H1 (cell line): ENCODE results near the gene GNAI2. TPM values are rescaled to one million over a fixed set of nuclear protein-coding genes. Genes with fewer than 3 reads are reported as not detected.

Experiments
- CTCF ChIA-PET: fragments of 300-600 bp; sonication (Branson Sonifier 250); formaldehyde crosslinking; loops from one replicate; lab custom pipeline; 2021; ENCODE audit not compliant: partially characterized antibody; lab: Charles Lee
- POLR2A ChIA-PET: fragments of 300-600 bp; sonication (Branson Sonifier 250); formaldehyde crosslinking; loops from one replicate; lab custom pipeline; 2021; ENCODE audit warnings: inconsistent platforms; ENCODE audit not compliant: partially characterized antibody; lab: Charles Lee
- DNase-seq, 2 experiments: peaks; one replicate each; pipeline versions ENCODE4 v3.0.0 to v3.0.0-alpha.2; 2010 to 2022; ENCODE audit warnings: low spot score in 2 of 2, low read depth in 1 of 2, mixed read lengths in 1 of 2
- FAIRE-seq: peaks from 2 replicates; lab custom pipeline; 2011; peaks lifted over from hg19 to GRCh38; lab: Jason Lieb, UNC
- H2AFZ ChIP-seq: 2 replicates; pipeline ENCODE4 v1.8.1; 2012; ENCODE audit warnings: low read length, inconsistent platforms
- H2AK5ac ChIP-seq: 2 replicates; pipeline ENCODE4 v1.6.1; 2013; ENCODE audit warnings: low read depth, low read length
- H2BK120ac ChIP-seq: replicated peaks from 2 replicates; pipeline ENCODE3; 2013; ENCODE audit warnings: low read depth, low read length, inconsistent platforms
- H2BK12ac ChIP-seq: 2 replicates; pipeline ENCODE4 v1.6.1; 2013; ENCODE audit warnings: low read depth, low read length
- H2BK15ac ChIP-seq: 2 replicates; pipeline ENCODE4 v1.6.1; 2013; ENCODE audit warnings: low read length
- H2BK20ac ChIP-seq: 2 replicates; pipeline ENCODE4 v1.6.1; 2013; ENCODE audit warnings: low read length
- H2BK5ac ChIP-seq: 2 replicates; pipeline ENCODE4 v1.6.1; 2013; ENCODE audit warnings: low read depth, low read length
- H3K14ac ChIP-seq: 2 replicates; pipeline ENCODE4 v1.6.1; 2013; ENCODE audit warnings: inconsistent platforms; ENCODE audit not compliant: insufficient read length
- H3K18ac ChIP-seq: 2 replicates; pipeline ENCODE4 v1.6.1; 2013; ENCODE audit warnings: low read length; ENCODE audit errors: extremely low read depth
- H3K23ac ChIP-seq: 2 replicates; pipeline ENCODE4 v1.6.1; 2013; ENCODE audit warnings: inconsistent platforms; ENCODE audit not compliant: insufficient read length
- H3K23me2 ChIP-seq: 2 replicates; pipeline ENCODE4 v1.6.1; 2013; ENCODE audit warnings: low read depth, low read length
- H3K27ac ChIP-seq: 2 replicates; pipeline ENCODE4 v1.6.1; 2011; ENCODE audit warnings: low read depth, low read length, inconsistent platforms
- H3K27me3 ChIP-seq, 4 experiments: replicated peaks in 1 of 4; 1 replicate in 1 of 4; 2 replicates in 3 of 4; pipeline versions ENCODE4 v1.6.1 to v1.8.1; 2011 to 2013; ENCODE audit warnings: low read length in 3 of 4, mild to moderate bottlenecking in 3 of 4, inconsistent platforms in 2 of 4, mixed read lengths in 2 of 4, moderate library complexity in 1 of 4; ENCODE audit not compliant: control insufficient read depth in 3 of 4, insufficient read depth in 3 of 4; ENCODE audit errors: extremely low read depth in 1 of 4
- H3K36me3 ChIP-seq, 4 experiments: 2 replicates each; pipeline versions ENCODE4 v1.6.1 to v1.8.1; 2011 to 2013; ENCODE audit warnings: mild to moderate bottlenecking in 4 of 4, low read length in 3 of 4, moderate library complexity in 2 of 4, control low read depth in 1 of 4, inconsistent platforms in 1 of 4; ENCODE audit not compliant: insufficient read depth in 4 of 4, control insufficient read depth in 2 of 4
- H3K4ac ChIP-seq: replicated peaks from 2 replicates; pipeline ENCODE3; 2013; ENCODE audit warnings: low read length, low read depth, mixed read lengths, inconsistent platforms; ENCODE audit not compliant: insufficient read length
- H3K4me1 ChIP-seq, 4 experiments: replicated peaks in 1 of 4; 1 replicate in 1 of 4; 2 replicates in 3 of 4; pipeline versions ENCODE4 v1.6.1 to v1.8.1; 2011 to 2013; ENCODE audit warnings: low read length in 3 of 4, inconsistent platforms in 2 of 4, mixed read lengths in 1 of 4; ENCODE audit not compliant: insufficient read depth in 4 of 4, control insufficient read depth in 3 of 4
- H3K4me2 ChIP-seq, 2 experiments: 2 replicates each; pipeline versions ENCODE4 v1.6.1 to v1.8.1; 2011 to 2013; ENCODE audit warnings: low read depth in 2 of 2, low read length in 2 of 2, control low read depth in 1 of 2, inconsistent platforms in 1 of 2, mild to moderate bottlenecking in 1 of 2; ENCODE audit not compliant: insufficient read depth in 1 of 2
- H3K4me3 ChIP-seq, 4 experiments: fragments of 200-600, 300-600 bp in 1 of 4; sonication (generic), shearing (Covaris generic), sonication (Bioruptor Twin) in 1 of 4; 2 replicates each; pipeline versions ENCODE4 v1.5.1 to v1.8.1; 2011 to 2016; ENCODE audit warnings: low read length in 4 of 4, low read depth in 3 of 4, control low read depth in 2 of 4, inconsistent platforms in 2 of 4, mild to moderate bottlenecking in 2 of 4, mixed read lengths in 1 of 4, moderate library complexity in 1 of 4; ENCODE audit not compliant: insufficient read depth in 2 of 4; ENCODE audit errors: extremely low read depth in 1 of 4
- H3K56ac ChIP-seq: replicated peaks from 2 replicates; pipeline ENCODE3; 2013; ENCODE audit warnings: low read depth, mild to moderate bottlenecking, mixed read lengths, low read length, inconsistent platforms; ENCODE audit not compliant: insufficient read length
- H3K79me1 ChIP-seq: 2 replicates; pipeline ENCODE4 v1.6.1; 2013; ENCODE audit warnings: low read depth, low read length, control low read depth
- H3K79me2 ChIP-seq, 2 experiments: 2 replicates each; pipeline versions ENCODE4 v1.6.1 to v1.8.1; 2012 to 2013; ENCODE audit warnings: low read length in 2 of 2, mild to moderate bottlenecking in 2 of 2, inconsistent platforms in 1 of 2; ENCODE audit not compliant: insufficient read depth in 2 of 2, control insufficient read depth in 1 of 2
- H3K9ac ChIP-seq, 4 experiments: replicated peaks in 1 of 4; 1 replicate in 1 of 4; 2 replicates in 3 of 4; pipeline versions ENCODE4 v1.6.1 to v1.8.1; 2011 to 2013; ENCODE audit warnings: low read depth in 3 of 4, low read length in 3 of 4, control low read depth in 2 of 4, mild to moderate bottlenecking in 2 of 4, moderate library complexity in 2 of 4, inconsistent platforms in 1 of 4; ENCODE audit errors: extremely low read depth in 1 of 4
- H3K9me3 ChIP-seq, 2 experiments: 2 replicates each; pipeline versions ENCODE4 v1.6.1 to v1.8.1; 2012 to 2013; ENCODE audit warnings: mild to moderate bottlenecking in 2 of 2, moderate library complexity in 2 of 2, control low read depth in 1 of 2, inconsistent platforms in 1 of 2, low read depth in 1 of 2, low read length in 1 of 2, mixed read lengths in 1 of 2; ENCODE audit not compliant: insufficient read depth in 2 of 2
- H4K20me1 ChIP-seq, 2 experiments: replicated peaks in 1 of 2; 2 replicates each; pipeline versions ENCODE3 to v1.8.1; 2011 to 2013; ENCODE audit warnings: inconsistent platforms in 2 of 2, low read length in 2 of 2, mild to moderate bottlenecking in 1 of 2; ENCODE audit not compliant: insufficient read depth in 2 of 2, control insufficient read depth in 1 of 2
- H4K5ac ChIP-seq: 2 replicates; pipeline ENCODE4 v1.6.1; 2013; ENCODE audit warnings: low read length, low read depth, mixed read lengths, inconsistent platforms; ENCODE audit not compliant: insufficient read length
- H4K8ac ChIP-seq: 2 replicates; pipeline ENCODE4 v1.8.0; 2013; ENCODE audit warnings: mild to moderate bottlenecking, moderate library complexity, low read length, inconsistent platforms; ENCODE audit not compliant: insufficient read depth; ENCODE audit errors: extremely low read depth
- H4K91ac ChIP-seq: replicated peaks from 2 replicates; pipeline ENCODE3; 2013; ENCODE audit warnings: low read length, mixed read lengths, inconsistent platforms; ENCODE audit not compliant: insufficient read length
- CHD2 ChIP-seq: IDR thresholded peaks from 2 replicates; pipeline ENCODE4 v1.6.1; 2012; ENCODE audit warnings: low read length, improper control_type of control experiment
- CREB1 ChIP-seq: IDR thresholded peaks from 2 replicates; pipeline ENCODE4 v1.6.1; 2012; ENCODE audit warnings: inconsistent platforms
- FOSL1 ChIP-seq: IDR thresholded peaks from 2 replicates; pipeline ENCODE4 v1.6.1; 2011; ENCODE audit warnings: mild to moderate bottlenecking, low read depth, low read length, moderate library complexity; ENCODE audit not compliant: insufficient read depth
- HDAC6 ChIP-seq: IDR thresholded peaks from one replicate; pipeline ENCODE4 v1.7.1; 2012; ENCODE audit warnings: low read depth, mild to moderate bottlenecking, inconsistent platforms, low read length, moderate library complexity
- PHF8 ChIP-seq: fragments of 200-600 bp; sonication (generic); conservative IDR thresholded peaks from 2 replicates; pipeline ENCODE4 v1.7.1; 2012; ENCODE audit warnings: low read depth, mild to moderate bottlenecking, inconsistent platforms, low read length, moderate library complexity
- POLR2A ChIP-seq, 2 experiments: IDR thresholded peaks; 1 replicate in 1 of 2; 2 replicates in 1 of 2; pipeline ENCODE4 v1.6.1; 2011; ENCODE audit warnings: low read depth in 2 of 2, low read length in 2 of 2, mild to moderate bottlenecking in 2 of 2; ENCODE audit errors: control extremely low read depth in 1 of 2
- RFX5 ChIP-seq: IDR thresholded peaks from 2 replicates; pipeline ENCODE4 v1.6.1; 2011; ENCODE audit warnings: low read depth, low read length, improper control_type of control experiment, borderline replicate concordance
- SRF ChIP-seq: IDR thresholded peaks from 2 replicates; pipeline ENCODE4 v1.6.1; 2011; ENCODE audit warnings: mild to moderate bottlenecking, low read depth, low read length, moderate library complexity
- TAF1 ChIP-seq: IDR thresholded peaks from 2 replicates; pipeline ENCODE4 v1.6.1; 2011; ENCODE audit warnings: mild to moderate bottlenecking, low read depth, low read length
- TBP ChIP-seq: IDR thresholded peaks from 2 replicates; pipeline ENCODE4 v1.6.1; 2011; ENCODE audit warnings: low read depth, low read length, improper control_type of control experiment
- ZNF274 ChIP-seq: IDR thresholded peaks from 2 replicates; pipeline ENCODE4 v1.7.0; 2012; ENCODE audit warnings: low read length, borderline replicate concordance; ENCODE audit errors: extremely low read depth
- WGBS, 2 experiments: shearing (Covaris generic) in 1 of 2; methylation state at CpG; one replicate each; pipeline versions ENCODE4 v1.1.6 to v1.1.7; 2013 to 2015; ENCODE audit warnings: low lambda C conversion rate in 2 of 2, mixed read lengths in 2 of 2, inconsistent platforms in 1 of 2, low coverage in 1 of 2, missing lambda C conversion rate in 1 of 2; ENCODE audit not compliant: insufficient replicate concordance in 2 of 2, insufficient coverage in 1 of 2, insufficient read length in 1 of 2; ENCODE audit errors: extremely low coverage in 1 of 2, missing lambda C conversion rate in 1 of 2; 5-methylcytosine and 5-hydroxymethylcytosine counted together
- polyA plus RNA-seq, 7 experiments: library from polyadenylated mRNA; depleted of rRNA in 3 of 7; stranded (reverse) in 5 of 7; unstranded in 2 of 7; fragments of >200 nt in 5 of 7; fragments of 200-250 nt in 2 of 7; gene quantifications; 1 replicate in 5 of 7; 2 replicates in 1 of 7; 4 replicates in 1 of 7; pipeline versions ENCODE4 v1.2.1 to v1.2.3, GENCODE V29; 2011 to 2013; ENCODE audit warnings: missing spikeins in 2 of 7, mixed read lengths in 2 of 7
- total RNA-seq: library from RNA; stranded (reverse); fragmentation: NEBNext Ultra II Directional; extraction: Animal tissue kit (Norgen Biotek cat#: 25700); gene quantifications from 2 replicates; pipeline ENCODE4 v1.2.1, GENCODE V29; 2021
- TF ChIP-seq, protein P1 (sequence below): IDR thresholded peaks from 2 replicates; pipeline ENCODE4 v1.6.1; 2012; ENCODE audit warnings: low read length, inconsistent platforms
- TF ChIP-seq, protein P2 (sequence below): IDR thresholded peaks from 2 replicates; pipeline ENCODE4 v1.6.1; 2012; ENCODE audit warnings: inconsistent platforms

Gene GNAI2
- total and polyA plus RNA-seq, 2 of the 8 experiments (the other 6 are each of a cell fraction or from before 2014, with no cell fraction given), result 168 to 539 TPM

DNA sequence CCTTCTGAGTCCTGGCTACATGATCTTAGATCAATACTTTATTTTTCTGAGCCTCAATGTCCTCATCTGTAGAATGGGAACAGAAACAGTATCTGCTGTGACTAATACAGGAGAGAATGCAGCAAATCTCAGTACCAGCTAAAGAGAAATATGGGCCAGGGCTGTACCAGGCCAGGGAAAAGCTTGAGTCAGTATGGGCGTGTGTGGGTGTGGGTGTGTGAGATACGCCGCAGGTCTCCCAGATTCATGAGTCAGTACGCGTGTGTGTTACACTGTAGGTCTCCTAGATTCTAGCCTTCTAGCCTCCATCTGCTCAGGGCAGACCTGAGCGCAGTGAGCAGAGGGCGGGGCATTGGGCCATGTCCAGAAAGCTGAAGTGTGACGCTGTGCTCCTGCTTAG lies 15.2 kb downstream of the GNAI2 start:
- Histone ChIP-seq H3K9ac (no peak overlapping the region), H2BK20ac (no peak overlapping the region), H2BK5ac (no peak overlapping the region), H3K23ac (no peak overlapping the region), H3K14ac (no peak overlapping the region), H3K36me3 (peaks cover 4 to 18% (median 11%) of the 10 kb centered on the region in 4 experiments; a peak in 7 of 8 replicates), H4K8ac (no peak overlapping the region), H3K4me2 (no peak overlapping the region), H3K4ac (no peak overlapping the region), H4K91ac (no peak overlapping the region), H4K5ac (no peak overlapping the region), H3K27me3 (no peaks in the 10 kb centered on the region), H4K20me1 (peaks cover 15 to 46% of the 10 kb centered on the region in 2 experiments), H3K9me3 (no peaks in the 10 kb centered on the region), H3K4me3 (no peak overlapping the region), H2BK120ac (no peak overlapping the region), H2BK12ac (no peak overlapping the region), H2BK15ac (no peak overlapping the region), H2AFZ (no peak overlapping the region), H3K18ac (no peak overlapping the region), H3K4me1 (peaks cover 4 to 8% (median 5%) of the 10 kb centered on the region in 4 experiments; a peak in 6 of 7 replicates), H3K79me2 (peaks cover 0 to 53% of the 10 kb centered on the region in 2 experiments; a peak in 3 of 4 replicates), H2AK5ac (no peak overlapping the region), H3K56ac (no peak overlapping the region), H3K79me1 (peaks cover 32% of the 10 kb centered on the region), H3K23me2 (no peaks in the 10 kb centered on the region), H3K27ac (no peak overlapping the region)
- POLR2A ChIA-PET, result interaction anchor here (0.6 to 4.1 kb wide), 4 partner anchors 10 to 692 kb away, joined by 3 to 22 read pairs (median 4); no protein-coding TSS in a partner anchor
- CTCF ChIA-PET, result interaction anchor here (0.9 to 53.5 kb wide), 9 partner anchors 7 to 78 kb away, joined by 3 to 2149 read pairs (median 6); partner anchors contain the start of genes GNAI2, GNAT1, LSMEM2 and SLC38A3
- WGBS, 2 experiments, result 93% methylated on average over 8 of the region's 8 CpGs; no CpG with 5 or more reads in 1 of the 2 experiments
- FAIRE-seq (no peak), DNase-seq (no peak)
- TF ChIP-seq, protein P1, sequence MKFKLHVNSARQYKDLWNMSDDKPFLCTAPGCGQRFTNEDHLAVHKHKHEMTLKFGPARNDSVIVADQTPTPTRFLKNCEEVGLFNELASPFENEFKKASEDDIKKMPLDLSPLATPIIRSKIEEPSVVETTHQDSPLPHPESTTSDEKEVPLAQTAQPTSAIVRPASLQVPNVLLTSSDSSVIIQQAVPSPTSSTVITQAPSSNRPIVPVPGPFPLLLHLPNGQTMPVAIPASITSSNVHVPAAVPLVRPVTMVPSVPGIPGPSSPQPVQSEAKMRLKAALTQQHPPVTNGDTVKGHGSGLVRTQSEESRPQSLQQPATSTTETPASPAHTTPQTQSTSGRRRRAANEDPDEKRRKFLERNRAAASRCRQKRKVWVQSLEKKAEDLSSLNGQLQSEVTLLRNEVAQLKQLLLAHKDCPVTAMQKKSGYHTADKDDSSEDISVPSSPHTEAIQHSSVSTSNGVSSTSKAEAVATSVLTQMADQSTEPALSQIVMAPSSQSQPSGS, result no peak
- TF ChIP-seq RFX5, result no peak
- TF ChIP-seq PHF8, result no peak
- no peak for TF ChIP-seq POLR2A (IDR thresholded peaks at IDR 0.05; ENCODE audit: control extremely low read depth in 1 of 2, low read depth in 2 of 2, low read length in 2 of 2)
- no peak for TF ChIP-seq ZNF274
- TF ChIP-seq, protein P2, sequence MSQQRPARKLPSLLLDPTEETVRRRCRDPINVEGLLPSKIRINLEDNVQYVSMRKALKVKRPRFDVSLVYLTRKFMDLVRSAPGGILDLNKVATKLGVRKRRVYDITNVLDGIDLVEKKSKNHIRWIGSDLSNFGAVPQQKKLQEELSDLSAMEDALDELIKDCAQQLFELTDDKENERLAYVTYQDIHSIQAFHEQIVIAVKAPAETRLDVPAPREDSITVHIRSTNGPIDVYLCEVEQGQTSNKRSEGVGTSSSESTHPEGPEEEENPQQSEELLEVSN, result no peak
- no peak for TF ChIP-seq HDAC6
- TF ChIP-seq CREB1, result no peak
- no peak for TF ChIP-seq TAF1
- no peak for TF ChIP-seq SRF
- TF ChIP-seq FOSL1, result no peak
- TF ChIP-seq CHD2, result no peak
- no peak for TF ChIP-seq TBP
